HCEC 1CT (cell line): ENCODE results near the gene TCEAL3.
A peak's percentile ranks its signal among the peaks of the same experiment; 100 is the strongest.
"Not testable (repeated sequence)": the region's sequence is repeated elsewhere in the genome, so short reads cannot be mapped to it uniquely, and the experiment has no call there.

ENCODE experiments used
- DNase-seq: peaks from one replicate; pipeline ENCODE4 v3.0.0-alpha.2; 2017

The TCEAL3 gene

GRCh38 chrX:103607364-103608305 is at the start of gene TCEAL3:
TCEAL3 (plus strand) TSS chrX:103607963; CDS start chrX:103609065, 1,102 bp downstream.
- peak; percentile 18 for DNase-seq

GRCh38 chrX:103560256-103560655 is 47.5 kb upstream of the TCEAL3 start:
- no peak for DNase-seq

- DNase-seq = peak; percentile 26
These were observed 45.0 kb upstream of the TCEAL3 start for GRCh38 chrX:103562801-103563200.

- no peak for DNase-seq
These were observed 42.6 kb upstream of the TCEAL3 start for GRCh38 chrX:103565197-103565596.

- peak; percentile 65 for DNase-seq
These were observed 42.0 kb upstream of the TCEAL3 start for GRCh38 chrX:103565752-103566151.

- DNase-seq = no peak
These were observed 36.6 kb upstream of the TCEAL3 start for GRCh38 chrX:103571121-103571520.

GRCh38 chrX:103571726-103572125 is 36.0 kb upstream of the TCEAL3 start:
- no peak for DNase-seq

DNA sequence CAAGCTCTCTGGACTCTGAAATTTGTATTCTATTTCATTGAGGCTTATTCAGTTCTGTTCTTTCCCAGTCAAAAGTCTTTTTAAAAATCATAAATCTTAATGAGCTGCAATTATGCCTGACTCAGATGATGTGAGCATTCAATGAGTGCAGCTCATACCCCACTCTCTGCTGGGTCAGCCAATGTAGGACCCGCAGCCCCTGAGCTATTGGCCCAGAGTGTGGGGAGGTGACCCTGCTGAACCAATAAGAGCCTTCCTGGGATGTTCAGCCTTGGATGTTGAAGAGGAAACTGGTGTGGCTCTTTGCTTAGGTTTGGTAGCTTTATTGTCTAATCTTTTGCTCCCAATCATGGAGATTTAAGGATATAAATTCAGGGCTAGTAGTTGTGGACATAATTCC is 34.6 kb upstream of the TCEAL3 start:
- DNase-seq = no peak

- DNase-seq = no peak
These were observed 23.2 kb upstream of the TCEAL3 start for GRCh38 chrX:103584596-103584995.

- peak; percentile 7 for DNase-seq
These were observed 22.1 kb upstream of the TCEAL3 start, which contains the start of gene TCEAL4 for GRCh38 chrX:103585411-103586313. TCEAL4 (plus strand) TSS chrX:103585515; CDS start chrX:103586676, 1,161 bp downstream.

DNA sequence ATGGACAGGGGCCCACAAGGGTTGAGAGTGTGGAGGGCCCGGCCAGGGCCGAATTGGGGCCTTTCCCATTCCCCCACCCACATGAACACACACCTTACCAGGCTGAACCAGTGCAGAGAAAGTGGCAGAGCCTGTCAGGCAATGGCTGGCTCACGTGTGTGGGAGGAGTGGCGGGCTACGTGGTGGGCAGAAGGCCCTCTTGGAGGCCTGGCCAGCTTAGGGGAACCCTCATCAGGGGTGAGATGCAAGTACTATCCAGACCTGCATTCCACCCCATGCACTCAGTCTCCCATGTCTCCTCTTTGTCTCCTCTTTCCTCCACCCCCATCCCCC is 21.5 kb upstream of the TCEAL3 start:
- no peak for DNase-seq

DNA sequence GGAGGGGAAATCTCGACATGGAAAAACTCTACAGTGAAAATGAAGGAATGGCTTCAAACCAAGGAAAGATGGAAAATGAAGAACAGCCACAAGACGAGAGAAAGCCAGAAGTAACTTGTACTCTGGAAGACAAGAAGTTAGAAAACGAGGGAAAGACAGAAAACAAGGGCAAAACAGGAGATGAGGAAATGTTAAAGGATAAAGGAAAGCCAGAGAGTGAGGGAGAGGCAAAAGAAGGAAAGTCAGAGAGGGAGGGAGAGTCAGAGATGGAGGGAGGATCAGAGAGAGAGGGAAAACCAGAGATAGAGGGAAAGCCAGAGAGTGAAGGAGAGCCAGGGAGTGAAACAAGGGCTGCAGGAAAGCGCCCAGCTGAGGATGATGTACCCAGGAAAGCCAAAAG is 21.1 kb upstream of the TCEAL3 start:
- no peak for DNase-seq

DNA sequence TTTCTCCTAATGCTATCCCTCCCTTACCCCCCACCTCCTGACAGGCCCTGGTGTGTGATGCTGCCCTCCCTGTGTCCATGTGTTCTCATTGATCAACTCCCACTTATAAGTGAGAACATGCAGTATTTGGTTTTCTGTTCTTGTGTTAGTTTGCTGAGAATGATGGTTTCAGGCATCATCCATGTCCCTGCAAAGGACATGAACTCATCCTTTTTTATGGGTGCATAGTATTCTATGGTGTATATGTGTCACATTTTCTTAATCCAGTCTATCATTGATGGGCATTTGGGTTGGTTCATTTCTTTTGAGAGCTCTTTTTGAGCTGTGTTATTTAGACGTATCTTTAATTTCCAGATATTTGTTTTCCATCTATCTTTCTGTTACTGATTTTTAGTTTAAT is 15.5 kb upstream of the TCEAL3 start:
- not testable (repeated sequence) for DNase-seq

GRCh38 chrX:103595202-103595601 is 12.6 kb upstream of the TCEAL3 start:
- not testable (repeated sequence) for DNase-seq

GRCh38 chrX:103608306-103608963 is 672 bp downstream of the TCEAL3 start:
- DNase-seq = no peak

DNA sequence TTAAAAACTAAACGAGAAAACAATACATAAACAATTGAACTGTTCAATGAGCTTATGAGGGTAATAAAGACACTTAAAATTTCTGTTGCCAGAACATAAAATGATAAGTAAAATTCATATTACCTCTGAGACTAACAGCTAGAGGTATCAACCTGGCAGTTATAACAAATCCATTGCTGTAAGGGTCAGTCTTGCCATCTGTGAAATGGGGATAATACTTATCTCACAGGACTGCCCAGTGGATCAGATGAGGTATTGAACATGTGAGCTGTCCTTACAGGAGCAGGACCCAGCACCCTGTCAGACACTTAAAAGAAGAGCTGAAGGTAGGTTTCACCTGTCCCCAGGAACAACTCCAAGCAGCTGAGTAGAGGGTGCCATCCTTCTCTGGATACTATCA is 2.5 kb downstream of the TCEAL3 start:
- DNase-seq = no peak

DNA sequence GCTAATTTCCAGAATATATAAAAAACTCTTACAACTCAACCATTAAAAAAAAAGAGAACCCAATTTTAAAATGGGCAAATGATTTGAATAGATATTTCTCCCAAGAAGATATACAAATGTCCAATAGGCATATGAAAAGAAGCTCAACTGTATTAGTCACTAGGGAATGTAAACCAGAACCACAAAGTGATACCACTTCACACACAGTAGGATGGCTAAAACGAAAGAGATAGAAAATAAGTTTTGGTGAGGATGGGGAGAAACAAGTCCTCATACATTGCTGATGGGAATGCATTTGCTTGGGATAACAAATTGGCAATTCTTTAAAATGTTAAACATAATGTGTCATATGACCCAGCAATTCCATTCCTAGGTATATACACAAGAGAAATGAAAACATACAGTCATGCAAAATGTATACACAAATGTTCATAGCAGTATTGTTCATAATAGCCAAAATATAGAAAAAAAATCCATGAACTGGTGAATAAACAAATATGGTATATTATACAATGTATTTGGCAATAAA is 5.7 kb downstream of the TCEAL3 start:
- peak; percentile 12 for DNase-seq

DNA sequence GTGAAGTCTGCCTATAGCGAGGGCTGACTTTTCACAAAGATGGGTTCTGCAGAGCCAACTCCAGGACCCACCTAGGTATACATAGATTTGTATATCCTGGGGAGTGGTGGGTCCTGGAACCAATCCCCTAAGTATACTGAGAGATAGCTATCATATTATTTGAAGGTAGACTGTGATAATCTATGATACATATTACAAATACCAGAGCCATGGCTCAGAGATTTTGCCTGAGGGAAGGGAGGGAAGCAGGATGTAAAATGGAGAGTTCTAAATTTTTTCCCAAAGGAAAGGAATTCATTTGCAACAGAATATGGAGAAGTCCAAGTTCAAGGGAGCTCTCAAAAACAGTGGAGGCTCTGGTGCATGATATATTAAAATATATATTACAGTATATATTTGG is 7.2 kb downstream of the TCEAL3 start:
- DNase-seq = peak; percentile 17

- peak; percentile 1 for DNase-seq
These were observed 8.1 kb downstream of the TCEAL3 start for GRCh38 chrX:103615781-103616371.

- DNase-seq = peak; percentile 3
These were observed 9.0 kb downstream of the TCEAL3 start for GRCh38 chrX:103616676-103617186.

GRCh38 chrX:103624111-103624510 is 16.3 kb downstream of the TCEAL3 start:
- no peak for DNase-seq

DNA sequence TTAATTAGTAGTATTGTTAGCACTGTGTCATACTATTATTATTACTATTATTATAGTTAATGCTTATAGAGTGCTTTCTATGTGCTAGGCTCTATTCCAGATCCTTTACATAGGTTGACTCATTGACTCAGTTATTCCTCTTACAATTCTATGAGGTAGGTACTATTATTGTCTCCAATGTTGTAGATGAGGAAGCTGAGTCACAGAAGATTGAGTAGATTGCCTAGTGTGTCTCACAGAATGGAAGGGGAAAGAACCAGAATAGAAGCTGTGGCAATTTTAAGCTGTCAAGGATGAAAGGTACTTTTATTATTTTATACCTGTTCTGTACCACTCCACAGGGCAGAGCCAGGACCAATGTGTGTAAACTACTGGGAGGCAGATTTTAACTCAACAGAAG is 19.1 kb downstream of the TCEAL3 start:
- DNase-seq = peak; percentile 38
